BLaER1 (cell line): ENCODE measurements around the gene MSH4.

Experiments
- H3K27ac ChIP-seq: shearing (Covaris generic); formaldehyde crosslinking; 2 replicates; pipeline ENCODE4 v1.8.1; 2022
- H3K27me3 ChIP-seq: shearing (Covaris generic); formaldehyde crosslinking; 2 replicates; pipeline ENCODE4 v1.8.1; 2022
- H3K36me3 ChIP-seq: shearing (Covaris generic); formaldehyde crosslinking; 2 replicates; pipeline ENCODE4 v1.8.1; 2022
- H3K4me1 ChIP-seq: shearing (Covaris generic); formaldehyde crosslinking; 2 replicates; pipeline ENCODE4 v1.8.1; 2022
- H3K4me2 ChIP-seq: shearing (Covaris generic); formaldehyde crosslinking; 2 replicates; pipeline ENCODE4 v1.8.1; 2022
- H3K4me3 ChIP-seq: shearing (Covaris generic); formaldehyde crosslinking; 2 replicates; pipeline ENCODE4 v1.8.1; 2022
- H3K9ac ChIP-seq: shearing (Covaris generic); formaldehyde crosslinking; 2 replicates; pipeline ENCODE4 v1.8.1; 2022
- H3K9me3 ChIP-seq: shearing (Covaris generic); formaldehyde crosslinking; 2 replicates; pipeline ENCODE4 v1.8.1; 2022
- H4K20me1 ChIP-seq: shearing (Covaris generic); formaldehyde crosslinking; 2 replicates; pipeline ENCODE4 v1.8.1; 2022
- Cebpa-rat ChIP-seq: shearing (Covaris generic); IDR thresholded peaks from 2 replicates; pipeline ENCODE4 v1.8.1; 2022

The MSH4 gene

GRCh38 chr1:75841421-75841820 lies 44.7 kb downstream of the MSH4 start:
- H3K27ac ChIP-seq: no peak overlapping the region
- H3K4me1 ChIP-seq: peaks cover 7% of the 10 kb centered on the region
- H3K36me3 ChIP-seq: no peaks in the 10 kb centered on the region
- H3K27me3 ChIP-seq: no peaks in the 10 kb centered on the region
- TF ChIP-seq Cebpa-rat: no peak
- no peaks in the 10 kb centered on the region for H3K9me3 ChIP-seq
- no peaks in the 10 kb centered on the region for H4K20me1 ChIP-seq
- no peak overlapping the region for H3K9ac ChIP-seq
- H3K4me2 ChIP-seq: no peak overlapping the region
- no peak overlapping the region for H3K4me3 ChIP-seq

GRCh38 chr1:75845576-75845975 lies 48.9 kb downstream of the MSH4 start:
- Histone ChIP-seq H3K27me3 (no peaks in the 10 kb centered on the region), H3K4me1 (no peaks in the 10 kb centered on the region), H3K36me3 (no peaks in the 10 kb centered on the region), H3K9me3 (no peaks in the 10 kb centered on the region), H3K4me2 (no peak overlapping the region), H3K9ac (no peak overlapping the region), H3K4me3 (no peak overlapping the region), H4K20me1 (no peaks in the 10 kb centered on the region), H3K27ac (no peak overlapping the region)
- no peak for TF ChIP-seq Cebpa-rat

- H3K4me1 ChIP-seq: no peaks in the 10 kb centered on the region
- no peak overlapping the region for H3K9ac ChIP-seq
- H3K36me3 ChIP-seq: no peaks in the 10 kb centered on the region
- TF ChIP-seq Cebpa-rat: no peak
- H3K9me3 ChIP-seq: no peaks in the 10 kb centered on the region
- no peaks in the 10 kb centered on the region for H3K27me3 ChIP-seq
- H3K27ac ChIP-seq: no peak overlapping the region
- H3K4me2 ChIP-seq: no peak overlapping the region
- H3K4me3 ChIP-seq: no peak overlapping the region
- H4K20me1 ChIP-seq: no peaks in the 10 kb centered on the region
These were observed 58.3 kb downstream of the MSH4 start for GRCh38 chr1:75855010-75855409.

- H3K27me3 ChIP-seq: no peaks in the 10 kb centered on the region
- no peaks in the 10 kb centered on the region for H3K4me1 ChIP-seq
- no peaks in the 10 kb centered on the region for H3K9me3 ChIP-seq
- H3K4me2 ChIP-seq: no peak overlapping the region
- no peak overlapping the region for H3K4me3 ChIP-seq
- no peaks in the 10 kb centered on the region for H3K36me3 ChIP-seq
- no peaks in the 10 kb centered on the region for H4K20me1 ChIP-seq
- no peak overlapping the region for H3K9ac ChIP-seq
- H3K27ac ChIP-seq: no peak overlapping the region
- TF ChIP-seq Cebpa-rat: no peak
These were observed 59.1 kb downstream of the MSH4 start for GRCh38 chr1:75855734-75856133.

- H3K4me2 ChIP-seq: no peak overlapping the region
- H3K36me3 ChIP-seq: no peaks in the 10 kb centered on the region
- no peak overlapping the region for H3K9ac ChIP-seq
- H3K27ac ChIP-seq: no peak overlapping the region
- H4K20me1 ChIP-seq: no peaks in the 10 kb centered on the region
- TF ChIP-seq Cebpa-rat: no peak
- no peak overlapping the region for H3K4me3 ChIP-seq
- H3K27me3 ChIP-seq: no peaks in the 10 kb centered on the region
- H3K9me3 ChIP-seq: no peaks in the 10 kb centered on the region
- H3K4me1 ChIP-seq: no peaks in the 10 kb centered on the region
These were observed 65.1 kb downstream of the MSH4 start for GRCh38 chr1:75861831-75862230.

- no peak for TF ChIP-seq Cebpa-rat
- H3K9ac ChIP-seq: no peak overlapping the region
These were observed 74.3 kb downstream of the MSH4 start for GRCh38 chr1:75870951-75871350.

GRCh38 chr1:75879985-75880384 lies 83.3 kb downstream of the MSH4 start:
- H3K9ac ChIP-seq: no peak overlapping the region
- no peaks in the 10 kb centered on the region for H3K36me3 ChIP-seq
- no peaks in the 10 kb centered on the region for H3K9me3 ChIP-seq
- no peaks in the 10 kb centered on the region for H3K27me3 ChIP-seq
- no peak overlapping the region for H3K4me2 ChIP-seq
- no peak overlapping the region for H3K4me3 ChIP-seq
- H3K27ac ChIP-seq: no peak overlapping the region
- TF ChIP-seq Cebpa-rat: no peak
- no peaks in the 10 kb centered on the region for H4K20me1 ChIP-seq
- H3K4me1 ChIP-seq: no peaks in the 10 kb centered on the region

More at GRCh38 chr1:75870951-75871350, 74.3 kb downstream of the MSH4 start:
- H3K4me1 ChIP-seq: no peaks in the 10 kb centered on the region
- no peaks in the 10 kb centered on the region for H3K27me3 ChIP-seq
- H3K4me3 ChIP-seq: no peak overlapping the region
- no peak overlapping the region for H3K4me2 ChIP-seq
- peaks cover 13% of the 10 kb centered on the region for H3K9me3 ChIP-seq
- no peak overlapping the region for H3K27ac ChIP-seq
- H3K36me3 ChIP-seq: no peaks in the 10 kb centered on the region
- H4K20me1 ChIP-seq: no peaks in the 10 kb centered on the region

GRCh38 chr1:75884437-75884836 lies 87.8 kb downstream of the MSH4 start:
- no peaks in the 10 kb centered on the region for H3K36me3 ChIP-seq

GRCh38 chr1:75901371-75901770 lies 104.7 kb downstream of the MSH4 start:
- Histone ChIP-seq H3K27ac (no peak overlapping the region), H3K4me2 (no peak overlapping the region), H3K4me3 (no peak overlapping the region), H3K4me1 (no peaks in the 10 kb centered on the region), H3K9ac (no peak overlapping the region), H3K36me3 (no peaks in the 10 kb centered on the region), H4K20me1 (no peaks in the 10 kb centered on the region), H3K27me3 (no peaks in the 10 kb centered on the region), H3K9me3 (no peaks in the 10 kb centered on the region)
- no peak for TF ChIP-seq Cebpa-rat

More at GRCh38 chr1:75884437-75884836, 87.8 kb downstream of the MSH4 start:
- H3K27me3 ChIP-seq: no peaks in the 10 kb centered on the region
- H4K20me1 ChIP-seq: no peaks in the 10 kb centered on the region
- H3K9me3 ChIP-seq: no peaks in the 10 kb centered on the region
- no peak overlapping the region for H3K9ac ChIP-seq
- no peak for TF ChIP-seq Cebpa-rat
- H3K4me2 ChIP-seq: no peak overlapping the region
- H3K4me1 ChIP-seq: no peaks in the 10 kb centered on the region
- no peak overlapping the region for H3K4me3 ChIP-seq
- no peak overlapping the region for H3K27ac ChIP-seq

- Histone ChIP-seq H3K4me3 (no peak overlapping the region), H3K4me2 (no peak overlapping the region), H3K9ac (no peak overlapping the region), H3K36me3 (no peaks in the 10 kb centered on the region), H4K20me1 (no peaks in the 10 kb centered on the region), H3K27ac (no peak overlapping the region), H3K9me3 (peaks cover 11% of the 10 kb centered on the region), H3K4me1 (no peaks in the 10 kb centered on the region), H3K27me3 (no peaks in the 10 kb centered on the region; the same call in 1 of the 2 replicates)
- TF ChIP-seq Cebpa-rat: no peak
These were observed 112.1 kb downstream of the MSH4 start for GRCh38 chr1:75908717-75909152.

- TF ChIP-seq Cebpa-rat: no peak
- Histone ChIP-seq H3K27me3 (no peaks in the 10 kb centered on the region; the same call in 1 of the 2 replicates), H3K4me3 (no peak overlapping the region), H3K4me1 (no peaks in the 10 kb centered on the region), H3K4me2 (no peak overlapping the region), H3K9me3 (no peaks in the 10 kb centered on the region), H3K36me3 (no peaks in the 10 kb centered on the region), H3K27ac (no peak overlapping the region), H4K20me1 (no peaks in the 10 kb centered on the region), H3K9ac (no peak overlapping the region)
These were observed 120.2 kb downstream of the MSH4 start for GRCh38 chr1:75916834-75917233.
